Measurements from ENCODE around the gene PRKRA.

Gene PRKRA

DNA sequence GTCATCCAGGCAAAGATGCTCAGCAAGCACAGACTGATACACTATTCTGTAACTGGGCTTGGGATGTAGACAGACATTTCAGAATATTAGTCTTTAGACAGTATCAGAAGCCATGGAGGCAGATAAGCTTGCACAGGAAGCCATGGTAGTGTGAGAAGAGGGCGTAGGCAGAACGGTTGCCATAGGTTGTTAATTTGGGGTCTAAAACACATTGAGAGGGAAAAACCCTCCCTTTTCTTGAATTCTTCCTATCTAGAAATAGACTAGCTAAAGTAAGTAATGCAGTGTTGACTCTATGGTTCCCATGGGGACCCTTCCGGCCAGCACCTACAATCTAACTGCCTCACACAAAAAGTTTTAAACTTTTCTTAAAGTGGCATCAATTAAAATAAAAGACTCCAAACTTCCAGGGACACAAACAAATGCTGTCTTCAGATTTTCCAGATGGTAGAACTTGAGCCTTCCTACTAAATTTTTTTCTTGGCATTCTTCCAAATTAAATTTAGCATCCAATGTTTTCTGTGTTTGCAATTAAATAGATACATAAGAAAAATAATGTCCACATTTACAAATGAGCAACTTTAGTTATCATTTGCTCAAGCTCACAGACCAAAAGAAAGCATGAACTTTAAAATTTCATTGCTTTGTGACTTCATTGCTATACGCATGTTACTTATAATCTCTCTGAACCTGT is 1.9 kb downstream of the PRKRA start:
- H3K4me3 ChIP-seq (ENCODE audit: low read length), result peak overlapping the region; percentile 84
- DNase-seq (ENCODE audit: low read depth), result no peak

DNA sequence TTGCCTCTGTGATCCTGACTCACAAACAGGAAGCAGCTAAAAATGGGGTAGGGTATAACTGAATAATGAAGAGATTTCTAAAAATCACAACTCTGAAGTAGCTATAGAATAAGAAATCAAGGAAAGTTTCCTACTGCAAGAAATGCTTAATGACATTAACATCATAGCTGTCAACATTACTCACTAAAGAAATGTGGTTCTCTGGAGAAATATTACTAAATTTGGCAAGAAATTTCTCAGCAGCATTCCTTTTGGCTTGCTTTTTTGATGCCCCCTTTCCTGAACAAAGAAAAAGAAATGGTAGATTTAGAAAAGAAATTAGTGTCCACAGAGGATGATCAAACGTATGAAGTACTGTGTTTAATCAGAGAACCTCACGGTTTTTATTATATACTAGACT is 9.5 kb downstream of the PRKRA start:
- TF ChIP-seq, protein P1, sequence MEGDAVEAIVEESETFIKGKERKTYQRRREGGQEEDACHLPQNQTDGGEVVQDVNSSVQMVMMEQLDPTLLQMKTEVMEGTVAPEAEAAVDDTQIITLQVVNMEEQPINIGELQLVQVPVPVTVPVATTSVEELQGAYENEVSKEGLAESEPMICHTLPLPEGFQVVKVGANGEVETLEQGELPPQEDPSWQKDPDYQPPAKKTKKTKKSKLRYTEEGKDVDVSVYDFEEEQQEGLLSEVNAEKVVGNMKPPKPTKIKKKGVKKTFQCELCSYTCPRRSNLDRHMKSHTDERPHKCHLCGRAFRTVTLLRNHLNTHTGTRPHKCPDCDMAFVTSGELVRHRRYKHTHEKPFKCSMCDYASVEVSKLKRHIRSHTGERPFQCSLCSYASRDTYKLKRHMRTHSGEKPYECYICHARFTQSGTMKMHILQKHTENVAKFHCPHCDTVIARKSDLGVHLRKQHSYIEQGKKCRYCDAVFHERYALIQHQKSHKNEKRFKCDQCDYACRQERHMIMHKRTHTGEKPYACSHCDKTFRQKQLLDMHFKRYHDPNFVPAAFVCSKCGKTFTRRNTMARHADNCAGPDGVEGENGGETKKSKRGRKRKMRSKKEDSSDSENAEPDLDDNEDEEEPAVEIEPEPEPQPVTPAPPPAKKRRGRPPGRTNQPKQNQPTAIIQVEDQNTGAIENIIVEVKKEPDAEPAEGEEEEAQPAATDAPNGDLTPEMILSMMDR (conservative IDR thresholded peaks at IDR 0.05; ENCODE audit: low read depth, low read length), result no peak
- H3K4me3 ChIP-seq (ENCODE audit: low read length), result no peak overlapping the region
- DNase-seq (ENCODE audit: low read depth), result no peak

More for the DNA sequence above, 1.9 kb downstream of the PRKRA start:
- TF ChIP-seq, protein P1 (conservative IDR thresholded peaks at IDR 0.05; ENCODE audit: low read depth, low read length), result no peak

DNA sequence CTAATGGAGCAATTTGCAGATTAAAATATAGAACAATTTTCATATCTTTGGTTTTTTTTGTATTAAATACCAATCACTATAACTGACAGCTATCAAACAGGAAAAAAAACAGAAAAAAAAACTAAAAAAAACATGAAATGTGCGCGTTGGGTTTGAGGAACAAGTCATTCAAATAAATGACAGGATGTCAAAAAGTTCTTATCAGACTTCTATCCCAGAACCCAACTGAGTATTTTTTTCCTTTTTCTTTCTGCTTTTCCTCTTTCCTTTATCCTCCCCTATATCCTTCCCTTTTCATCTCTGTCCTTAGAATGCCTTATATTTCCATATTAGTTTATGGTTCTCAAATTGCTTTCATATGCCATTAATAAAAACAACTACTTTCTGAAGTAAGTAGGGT is 14.3 kb downstream of the PRKRA start:
- no peak overlapping the region for H3K4me3 ChIP-seq (ENCODE audit: low read length)
- DNase-seq (ENCODE audit: low read depth), result no peak
- TF ChIP-seq, protein P1 (conservative IDR thresholded peaks at IDR 0.05; ENCODE audit: low read depth, low read length), result no peak

DNA sequence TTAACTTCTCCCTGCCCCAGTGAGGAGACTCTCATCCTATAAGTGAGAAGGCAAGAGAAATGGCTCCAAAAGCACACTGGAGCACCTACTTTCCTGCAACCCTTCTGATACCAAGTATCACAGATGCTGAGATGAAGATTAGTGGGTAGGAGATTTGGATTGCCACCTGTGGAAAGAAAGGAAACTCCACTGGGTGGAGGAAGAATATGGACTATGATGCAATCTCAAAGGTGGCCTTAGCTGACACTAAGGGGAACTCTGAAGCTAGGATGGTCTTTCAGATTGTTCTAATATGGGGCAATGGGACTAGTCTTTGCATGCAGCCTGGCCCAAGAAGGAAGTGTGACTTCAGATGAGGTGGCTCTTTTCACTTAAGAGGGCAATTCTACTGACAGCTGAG is 21.6 kb downstream of the PRKRA start:
- H3K4me3 ChIP-seq (ENCODE audit: low read length), result no peak overlapping the region
- no peak for DNase-seq (ENCODE audit: low read depth)
- TF ChIP-seq, protein P1 (conservative IDR thresholded peaks at IDR 0.05; ENCODE audit: low read depth, low read length), result no peak

DNA sequence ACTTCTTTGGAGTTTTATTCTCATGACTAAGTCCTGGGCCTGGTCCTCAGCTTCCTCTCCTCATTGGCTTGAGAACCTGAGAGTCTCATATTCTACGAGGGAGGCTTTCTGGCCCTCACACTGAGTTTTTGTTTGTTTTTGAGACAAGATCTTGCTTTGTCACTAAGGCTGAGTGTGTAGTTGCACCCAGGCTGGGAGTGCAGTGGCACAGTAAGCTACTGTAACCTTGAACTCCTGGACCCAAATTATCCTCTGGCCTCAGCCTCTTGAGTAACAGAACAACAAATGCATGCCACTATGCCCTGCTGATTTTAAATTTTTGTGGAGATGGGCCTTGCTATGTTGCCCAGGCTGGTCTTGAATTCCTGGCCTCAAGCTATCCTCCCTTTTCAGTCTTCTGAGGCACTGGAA is 22.6 kb downstream of the PRKRA start:
- no peak for DNase-seq (ENCODE audit: low read depth)
- no peak overlapping the region for H3K4me3 ChIP-seq (ENCODE audit: low read length)
- TF ChIP-seq, protein P1 (conservative IDR thresholded peaks at IDR 0.05; ENCODE audit: low read depth, low read length), result no peak

DNA sequence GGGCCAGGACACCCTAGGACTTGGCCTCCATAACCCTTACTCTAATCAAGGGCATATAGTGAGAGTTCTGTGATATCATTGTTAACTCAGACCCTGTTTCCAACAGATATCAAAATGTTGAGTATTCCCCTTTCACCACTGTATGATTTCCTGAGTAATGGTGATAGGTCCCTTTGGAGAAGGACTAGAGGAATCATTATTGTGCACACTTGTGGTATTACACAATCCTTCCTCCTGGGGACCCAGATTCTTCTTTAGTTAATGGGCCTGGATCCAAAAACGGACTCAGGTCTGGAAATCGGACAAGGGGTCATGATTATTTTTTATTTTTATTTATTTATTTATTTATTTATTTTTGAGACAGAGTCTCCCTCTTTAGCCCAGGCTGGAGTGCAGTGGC is 23.5 kb downstream of the PRKRA start:
- TF ChIP-seq, protein P1 (conservative IDR thresholded peaks at IDR 0.05; ENCODE audit: low read depth, low read length), result no peak
- DNase-seq (ENCODE audit: low read depth), result no peak
- no peak overlapping the region for H3K4me3 ChIP-seq (ENCODE audit: low read length)

DNA sequence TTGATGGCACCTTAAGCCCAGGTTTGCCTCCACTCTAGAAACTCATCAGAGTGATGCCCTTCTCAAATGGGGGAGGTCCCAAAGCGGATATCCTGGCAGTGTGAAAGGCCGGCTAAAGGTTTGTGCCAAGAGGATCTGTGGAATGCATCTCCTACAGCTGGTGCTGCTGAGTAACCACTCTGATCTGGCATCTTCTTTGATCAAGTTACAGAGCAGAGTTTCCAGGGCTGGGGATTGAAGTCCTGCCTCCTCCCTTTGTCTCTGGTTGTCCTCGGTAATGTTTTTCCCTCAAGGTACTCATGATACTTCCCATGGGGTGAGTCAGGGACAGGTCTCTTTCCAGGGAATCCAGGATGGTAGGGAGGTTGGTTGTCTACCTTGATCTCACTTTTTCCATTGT is 24.6 kb downstream of the PRKRA start:
- TF ChIP-seq, protein P1 (conservative IDR thresholded peaks at IDR 0.05; ENCODE audit: low read depth, low read length), result no peak
- H3K4me3 ChIP-seq (ENCODE audit: low read length), result no peak overlapping the region
- DNase-seq (ENCODE audit: low read depth), result no peak
